SK-N-SH (cell line): ENCODE measurements around the gene IL31. TPM values are rescaled to one million over a fixed set of nuclear protein-coding genes. Genes with fewer than 3 reads are reported as not detected.

ENCODE experiments used
- CTCF ChIA-PET: fragments of 300-600, 350-600 bp; formaldehyde crosslinking; extraction: SDS; loops from one replicate; lab custom pipeline; 2021; lab: Yijun Ruan, JAX
- POLR2A ChIA-PET: fragments of 350-600 bp; sonication (Branson Sonifier 250); formaldehyde crosslinking; extraction: SDS; loops from one replicate; lab custom pipeline; 2020; ENCODE audit warnings: antibody characterized with exemption, inconsistent platforms; lab: Yijun Ruan, JAX
- DNase-seq: peaks from one replicate; pipeline ENCODE4 v3.0.0; 2012
- H2AFZ ChIP-seq: fragments of 200-600 bp; sonication (generic); 2 replicates; pipeline ENCODE4 v1.8.1; 2016; ENCODE audit warnings: antibody characterized with exemption, mild to moderate bottlenecking, low read depth
- H3F3A ChIP-seq: fragments of 200-600 bp; sonication (generic); replicated peaks from 2 replicates; pipeline ENCODE3; 2016; ENCODE audit warnings: antibody characterized with exemption, mild to moderate bottlenecking; ENCODE audit not compliant: insufficient read depth
- H3K27ac ChIP-seq, 2 experiments: fragments of 200-500 bp in 1 of 2; fragments of 200-600 bp in 1 of 2; sonication (Bioruptor generic) in 1 of 2; sonication (generic), shearing (Covaris generic) in 1 of 2; 2 replicates each; pipeline versions ENCODE4 v1.5.1 to v1.6.1; 2014 to 2016; ENCODE audit warnings: low read depth in 2 of 2, inconsistent platforms in 1 of 2, low read length in 1 of 2, mild to moderate bottlenecking in 1 of 2, mixed read lengths in 1 of 2
- H3K27me3 ChIP-seq: fragments of 200-600 bp; sonication (generic), shearing (Covaris generic); 2 replicates; pipeline ENCODE4 v1.6.1; 2016; ENCODE audit warnings: mixed run types; ENCODE audit not compliant: insufficient read depth
- H3K36me3 ChIP-seq, 2 experiments: fragments of 200-500 bp in 1 of 2; fragments of 200-600 bp in 1 of 2; sonication (Bioruptor generic) in 1 of 2; sonication (generic) in 1 of 2; replicated peaks in 1 of 2; 2 replicates each; pipeline versions ENCODE3 to v1.5.1; 2014 to 2016; ENCODE audit warnings: low read length in 1 of 2, mild to moderate bottlenecking in 1 of 2; ENCODE audit not compliant: insufficient read depth in 2 of 2, control insufficient read depth in 1 of 2
- H3K4me1 ChIP-seq, 2 experiments: fragments of 200-500 bp in 1 of 2; fragments of 200-600 bp in 1 of 2; sonication (Bioruptor generic) in 1 of 2; sonication (generic), shearing (Covaris generic) in 1 of 2; 2 replicates each; pipeline versions ENCODE4 v1.5.1 to v1.6.1; 2014 to 2016; ENCODE audit warnings: low read depth in 1 of 2, low read length in 1 of 2, mixed run types in 1 of 2; ENCODE audit not compliant: insufficient read depth in 2 of 2, control insufficient read depth in 1 of 2
- H3K4me2 ChIP-seq: fragments of 200-600 bp; sonication (generic), shearing (Covaris generic); 2 replicates; pipeline ENCODE4 v1.6.1; 2017; ENCODE audit warnings: mixed run types
- H3K4me3 ChIP-seq, 2 experiments: fragments of 200-500 bp in 1 of 2; fragments of 200-600 bp in 1 of 2; sonication (Bioruptor generic) in 1 of 2; sonication (generic), shearing (Covaris generic) in 1 of 2; 2 replicates each; pipeline versions ENCODE4 v1.5.1 to v1.8.1; 2014 to 2016; ENCODE audit warnings: low read depth in 2 of 2, inconsistent platforms in 1 of 2, low read length in 1 of 2, mild to moderate bottlenecking in 1 of 2, mixed read lengths in 1 of 2, moderate library complexity in 1 of 2
- H3K79me2 ChIP-seq: fragments of 200-600 bp; sonication (generic); 2 replicates; pipeline ENCODE4 v1.8.1; 2017; ENCODE audit warnings: mild to moderate bottlenecking; ENCODE audit not compliant: insufficient read depth
- H3K9ac ChIP-seq: fragments of 200-600 bp; sonication (generic); 2 replicates; pipeline ENCODE4 v1.6.1; 2017; ENCODE audit warnings: mixed run types
- H3K9me2 ChIP-seq: fragments of 200-600 bp; sonication (generic); 2 replicates; pipeline ENCODE4 v1.6.1; 2017; ENCODE audit warnings: mixed run types
- H3K9me3 ChIP-seq: fragments of 200-600 bp; sonication (generic); 2 replicates; pipeline ENCODE4 v1.6.1; 2017; ENCODE audit warnings: mixed run types, mild to moderate bottlenecking, moderate library complexity
- H4K20me1 ChIP-seq: fragments of 200-600 bp; sonication (generic); 2 replicates; pipeline ENCODE4 v1.6.1; 2017; ENCODE audit warnings: mild to moderate bottlenecking, mixed run types; ENCODE audit not compliant: insufficient read depth
- ELF1 ChIP-seq: IDR thresholded peaks from 2 replicates; pipeline ENCODE4 v1.4.0; 2012
- FOXM1 ChIP-seq: IDR thresholded peaks from 2 replicates; pipeline ENCODE4 v1.4.0; 2012; ENCODE audit warnings: low read depth, mild to moderate bottlenecking
- GABPA ChIP-seq: IDR thresholded peaks from 2 replicates; pipeline ENCODE4 v1.4.0; 2012; ENCODE audit warnings: low read depth, mild to moderate bottlenecking
- MXI1 ChIP-seq: IDR thresholded peaks from 2 replicates; pipeline ENCODE4 v1.6.1; 2012; ENCODE audit warnings: mild to moderate bottlenecking, low read depth, low read length, improper control_type of control experiment
- NFIC ChIP-seq: IDR thresholded peaks from 2 replicates; pipeline ENCODE4 v1.4.0; 2012; ENCODE audit warnings: borderline replicate concordance
- NRF1 ChIP-seq: IDR thresholded peaks from 2 replicates; pipeline ENCODE4 v1.6.1; 2012; ENCODE audit warnings: low read depth, mild to moderate bottlenecking, low read length
- RAD21 ChIP-seq: IDR thresholded peaks from 2 replicates; pipeline ENCODE4 v1.6.1; 2012; ENCODE audit warnings: mild to moderate bottlenecking, low read length
- RXRA ChIP-seq: IDR thresholded peaks from 2 replicates; pipeline ENCODE4 v1.4.0; 2012; ENCODE audit warnings: low read depth, mild to moderate bottlenecking, borderline replicate concordance
- TAF1 ChIP-seq: IDR thresholded peaks from 2 replicates; pipeline ENCODE4 v1.6.1; 2012; ENCODE audit warnings: low read depth, mild to moderate bottlenecking, low read length, moderate library complexity, borderline replicate concordance
- YY1 ChIP-seq: IDR thresholded peaks from 2 replicates; pipeline ENCODE4 v1.4.0; 2012; ENCODE audit warnings: low read depth, mild to moderate bottlenecking
- WGBS: methylation state at CpG from one replicate; pipeline ENCODE4 v1.1.6; 2017; ENCODE audit warnings: low lambda C conversion rate; 5-methylcytosine and 5-hydroxymethylcytosine counted together
- polyA plus RNA-seq, 3 experiments: library from polyadenylated mRNA; depleted of rRNA; stranded (reverse); fragments of >200 nt; gene quantifications; 2 replicates each; pipeline ENCODE4 v1.2.3, GENCODE V29; 2012
- TF ChIP-seq, protein P1 (sequence below): IDR thresholded peaks from 2 replicates; pipeline ENCODE4 v1.4.0; 2012; ENCODE audit warnings: low read depth, borderline replicate concordance
- TF ChIP-seq, protein P2 (sequence below): IDR thresholded peaks from 2 replicates; pipeline ENCODE4 v1.4.0; 2012; ENCODE audit warnings: low read depth
- TF ChIP-seq, protein P3 (sequence below): IDR thresholded peaks from 2 replicates; pipeline ENCODE4 v1.6.1; 2012; ENCODE audit warnings: mild to moderate bottlenecking, low read depth, low read length, moderate library complexity
- TF ChIP-seq, protein P4 (sequence below): IDR thresholded peaks from 2 replicates; pipeline ENCODE4 v1.4.0; 2012; ENCODE audit warnings: low read depth, borderline replicate concordance
- TF ChIP-seq, protein P5 (sequence below): fragments of 200-600 bp; sonication (generic); IDR thresholded peaks from 2 replicates; pipeline ENCODE4 v1.6.1; 2017; ENCODE audit warnings: antibody characterized with exemption, mild to moderate bottlenecking, moderate library complexity

The IL31 gene
- polyA plus RNA-seq, 1 of the 3 experiments (the other 2 are of a cell fraction) = not detected

DNA sequence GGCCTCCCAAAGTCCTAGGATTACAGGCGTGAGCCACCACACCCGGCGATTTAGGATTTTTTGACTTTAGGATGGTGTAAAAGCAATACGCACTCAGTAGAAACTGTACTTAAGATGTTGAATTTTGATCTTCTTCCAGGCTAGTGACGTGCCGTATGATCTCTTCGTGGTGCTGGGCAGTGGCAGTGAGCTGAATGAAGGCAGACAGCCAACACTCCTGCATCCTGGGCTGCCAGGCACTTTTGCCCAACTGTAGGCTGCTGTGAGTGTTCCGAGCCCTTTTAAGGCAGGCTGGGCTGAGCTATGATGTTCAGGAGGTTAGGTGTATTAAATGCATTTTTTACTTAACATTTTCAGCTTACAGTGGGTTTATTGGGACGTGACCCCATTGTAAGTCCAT lies 21.3 kb downstream of the IL31 start:
- Histone ChIP-seq H3K27me3 (no peaks in the 10 kb centered on the region), H3K79me2 (no peaks in the 10 kb centered on the region), H3F3A (no peaks in the 10 kb centered on the region), H3K9me3 (no peaks in the 10 kb centered on the region), H2AFZ (no peak overlapping the region), H3K9ac (no peak overlapping the region), H3K4me1 (peaks cover 0 to 5% of the 10 kb centered on the region in 2 experiments; a peak in 1 of 4 replicates), H4K20me1 (no peaks in the 10 kb centered on the region), H3K27ac (no peak overlapping the region), H3K4me3 (no peak overlapping the region), H3K9me2 (no peaks in the 10 kb centered on the region), H3K4me2 (no peak overlapping the region), H3K36me3 (no peaks in the 10 kb centered on the region)
- CTCF ChIA-PET = interaction anchor here (1.4 to 1.8 kb wide), 3 partner anchors 22 to 80 kb away, joined by 3 to 4 read pairs (median 4); no protein-coding TSS in a partner anchor
- 91% methylated on average over 9 of the region's 9 CpGs for WGBS
- TF ChIP-seq RAD21 (no peak), NFIC (no peak), NRF1 (no peak), RXRA (no peak), TAF1 (no peak), FOXM1 (no peak), ELF1 (no peak), YY1 (no peak), GABPA (no peak), MXI1 (no peak)
- TF ChIP-seq, protein P1, sequence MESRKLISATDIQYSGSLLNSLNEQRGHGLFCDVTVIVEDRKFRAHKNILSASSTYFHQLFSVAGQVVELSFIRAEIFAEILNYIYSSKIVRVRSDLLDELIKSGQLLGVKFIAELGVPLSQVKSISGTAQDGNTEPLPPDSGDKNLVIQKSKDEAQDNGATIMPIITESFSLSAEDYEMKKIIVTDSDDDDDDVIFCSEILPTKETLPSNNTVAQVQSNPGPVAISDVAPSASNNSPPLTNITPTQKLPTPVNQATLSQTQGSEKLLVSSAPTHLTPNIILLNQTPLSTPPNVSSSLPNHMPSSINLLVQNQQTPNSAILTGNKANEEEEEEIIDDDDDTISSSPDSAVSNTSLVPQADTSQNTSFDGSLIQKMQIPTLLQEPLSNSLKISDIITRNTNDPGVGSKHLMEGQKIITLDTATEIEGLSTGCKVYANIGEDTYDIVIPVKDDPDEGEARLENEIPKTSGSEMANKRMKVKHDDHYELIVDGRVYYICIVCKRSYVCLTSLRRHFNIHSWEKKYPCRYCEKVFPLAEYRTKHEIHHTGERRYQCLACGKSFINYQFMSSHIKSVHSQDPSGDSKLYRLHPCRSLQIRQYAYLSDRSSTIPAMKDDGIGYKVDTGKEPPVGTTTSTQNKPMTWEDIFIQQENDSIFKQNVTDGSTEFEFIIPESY = no peak
- TF ChIP-seq, protein P2, sequence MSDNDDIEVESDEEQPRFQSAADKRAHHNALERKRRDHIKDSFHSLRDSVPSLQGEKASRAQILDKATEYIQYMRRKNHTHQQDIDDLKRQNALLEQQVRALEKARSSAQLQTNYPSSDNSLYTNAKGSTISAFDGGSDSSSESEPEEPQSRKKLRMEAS = no peak
- TF ChIP-seq, protein P3, sequence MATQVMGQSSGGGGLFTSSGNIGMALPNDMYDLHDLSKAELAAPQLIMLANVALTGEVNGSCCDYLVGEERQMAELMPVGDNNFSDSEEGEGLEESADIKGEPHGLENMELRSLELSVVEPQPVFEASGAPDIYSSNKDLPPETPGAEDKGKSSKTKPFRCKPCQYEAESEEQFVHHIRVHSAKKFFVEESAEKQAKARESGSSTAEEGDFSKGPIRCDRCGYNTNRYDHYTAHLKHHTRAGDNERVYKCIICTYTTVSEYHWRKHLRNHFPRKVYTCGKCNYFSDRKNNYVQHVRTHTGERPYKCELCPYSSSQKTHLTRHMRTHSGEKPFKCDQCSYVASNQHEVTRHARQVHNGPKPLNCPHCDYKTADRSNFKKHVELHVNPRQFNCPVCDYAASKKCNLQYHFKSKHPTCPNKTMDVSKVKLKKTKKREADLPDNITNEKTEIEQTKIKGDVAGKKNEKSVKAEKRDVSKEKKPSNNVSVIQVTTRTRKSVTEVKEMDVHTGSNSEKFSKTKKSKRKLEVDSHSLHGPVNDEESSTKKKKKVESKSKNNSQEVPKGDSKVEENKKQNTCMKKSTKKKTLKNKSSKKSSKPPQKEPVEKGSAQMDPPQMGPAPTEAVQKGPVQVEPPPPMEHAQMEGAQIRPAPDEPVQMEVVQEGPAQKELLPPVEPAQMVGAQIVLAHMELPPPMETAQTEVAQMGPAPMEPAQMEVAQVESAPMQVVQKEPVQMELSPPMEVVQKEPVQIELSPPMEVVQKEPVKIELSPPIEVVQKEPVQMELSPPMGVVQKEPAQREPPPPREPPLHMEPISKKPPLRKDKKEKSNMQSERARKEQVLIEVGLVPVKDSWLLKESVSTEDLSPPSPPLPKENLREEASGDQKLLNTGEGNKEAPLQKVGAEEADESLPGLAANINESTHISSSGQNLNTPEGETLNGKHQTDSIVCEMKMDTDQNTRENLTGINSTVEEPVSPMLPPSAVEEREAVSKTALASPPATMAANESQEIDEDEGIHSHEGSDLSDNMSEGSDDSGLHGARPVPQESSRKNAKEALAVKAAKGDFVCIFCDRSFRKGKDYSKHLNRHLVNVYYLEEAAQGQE = no peak
- TF ChIP-seq, protein P4, sequence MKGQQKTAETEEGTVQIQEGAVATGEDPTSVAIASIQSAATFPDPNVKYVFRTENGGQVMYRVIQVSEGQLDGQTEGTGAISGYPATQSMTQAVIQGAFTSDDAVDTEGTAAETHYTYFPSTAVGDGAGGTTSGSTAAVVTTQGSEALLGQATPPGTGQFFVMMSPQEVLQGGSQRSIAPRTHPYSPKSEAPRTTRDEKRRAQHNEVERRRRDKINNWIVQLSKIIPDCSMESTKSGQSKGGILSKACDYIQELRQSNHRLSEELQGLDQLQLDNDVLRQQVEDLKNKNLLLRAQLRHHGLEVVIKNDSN = no peak
- TF ChIP-seq, protein P5, sequence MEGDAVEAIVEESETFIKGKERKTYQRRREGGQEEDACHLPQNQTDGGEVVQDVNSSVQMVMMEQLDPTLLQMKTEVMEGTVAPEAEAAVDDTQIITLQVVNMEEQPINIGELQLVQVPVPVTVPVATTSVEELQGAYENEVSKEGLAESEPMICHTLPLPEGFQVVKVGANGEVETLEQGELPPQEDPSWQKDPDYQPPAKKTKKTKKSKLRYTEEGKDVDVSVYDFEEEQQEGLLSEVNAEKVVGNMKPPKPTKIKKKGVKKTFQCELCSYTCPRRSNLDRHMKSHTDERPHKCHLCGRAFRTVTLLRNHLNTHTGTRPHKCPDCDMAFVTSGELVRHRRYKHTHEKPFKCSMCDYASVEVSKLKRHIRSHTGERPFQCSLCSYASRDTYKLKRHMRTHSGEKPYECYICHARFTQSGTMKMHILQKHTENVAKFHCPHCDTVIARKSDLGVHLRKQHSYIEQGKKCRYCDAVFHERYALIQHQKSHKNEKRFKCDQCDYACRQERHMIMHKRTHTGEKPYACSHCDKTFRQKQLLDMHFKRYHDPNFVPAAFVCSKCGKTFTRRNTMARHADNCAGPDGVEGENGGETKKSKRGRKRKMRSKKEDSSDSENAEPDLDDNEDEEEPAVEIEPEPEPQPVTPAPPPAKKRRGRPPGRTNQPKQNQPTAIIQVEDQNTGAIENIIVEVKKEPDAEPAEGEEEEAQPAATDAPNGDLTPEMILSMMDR = no peak
- POLR2A ChIA-PET = no interaction called here
- no peak for DNase-seq
